Upper lobe of left lung (tissue), 4 donors: ENCODE results near the gene GSG1L.

Source experiments
- CTCF ChIP-seq, 6 experiments: fragments of 450-650 bp in 4 of 6; fragments of 200-600 bp in 2 of 6; sonication (generic) in 2 of 6; IDR thresholded peaks; one replicate each; pipeline ENCODE4 v1.5.1; 2016 to 2019; ENCODE audit warnings: antibody characterized with exemption in 6 of 6
- EP300 ChIP-seq, 4 donors: sonication (generic); formaldehyde crosslinking; IDR thresholded peaks; one replicate each; pipeline ENCODE4 v1.5.1; 2017; ENCODE audit warnings: antibody characterized with exemption in 4 of 4, control low read depth in 2 of 4
- POLR2A ChIP-seq, 4 donors: fragments of 450-650 bp; IDR thresholded peaks; one replicate each; pipeline ENCODE4 v1.5.1; 2016 to 2017; ENCODE audit warnings: antibody characterized with exemption in 4 of 4, mild to moderate bottlenecking in 2 of 4

GRCh38 chr16:28110074-28110473 lies 46.6 kb upstream of the GSG1L start:
- TF ChIP-seq POLR2A (IDR thresholded peaks at IDR 0.05) (no peak), CTCF (IDR thresholded peaks at IDR 0.05) (no peak), EP300 (IDR thresholded peaks at IDR 0.05) (no peak)
